Muscle layer of colon (tissue), 2 donors: Measurements from ENCODE around the gene XKR8.

Experiments used
- H3K27ac ChIP-seq: one replicate; pipeline ENCODE4 v1.7.0; 2013; ENCODE audit warnings: low read depth, mild to moderate bottlenecking, low read length, moderate library complexity
- H3K27me3 ChIP-seq, 2 donors: one replicate each; pipeline ENCODE4 v1.7.0; 2013; ENCODE audit warnings: low read length in 2 of 2, mild to moderate bottlenecking in 2 of 2; ENCODE audit not compliant: insufficient read depth in 2 of 2, control insufficient read depth in 1 of 2
- H3K36me3 ChIP-seq: one replicate; pipeline ENCODE4 v1.7.0; 2013; ENCODE audit warnings: mild to moderate bottlenecking, low read length; ENCODE audit not compliant: insufficient read depth
- H3K4me1 ChIP-seq: one replicate; pipeline ENCODE4 v1.7.0; 2013; ENCODE audit warnings: mild to moderate bottlenecking, low read length; ENCODE audit not compliant: insufficient read depth
- H3K4me3 ChIP-seq, 2 donors: one replicate each; pipeline ENCODE4 v1.7.0; 2013; ENCODE audit warnings: low read length in 2 of 2, low read depth in 1 of 2, mild to moderate bottlenecking in 1 of 2, moderate library complexity in 1 of 2
- H3K9ac ChIP-seq: one replicate; pipeline ENCODE4 v1.7.0; 2013; ENCODE audit warnings: low read length
- H3K9me3 ChIP-seq: one replicate; pipeline ENCODE4 v1.7.0; 2013; ENCODE audit warnings: mild to moderate bottlenecking, low read length
- donor health status: abdominal sarcoma.
- donor health status: Adenocarcinoma of cecum.

XKR8 gene

GRCh38 chr1:27959792-27960603 lies at the start of gene XKR8:
Gene XKR8, plus strand, starts transcription at chr1:27959973. Its CDS starts 97 bp downstream, at chr1:27960070.
- no peaks in the 10 kb centered on the region for H3K27me3 ChIP-seq
- no peaks in the 10 kb centered on the region for H3K9me3 ChIP-seq
- peak within 1 kb of the TSS; percentile 100 for H3K27ac ChIP-seq
- peak within 1 kb of the TSS; percentile 82 for H3K9ac ChIP-seq
- H3K4me1 ChIP-seq: peaks cover 18% of the 10 kb centered on the region
- H3K36me3 ChIP-seq: peaks cover 7% of the 10 kb centered on the region
- peak within 1 kb of the TSS; percentile 81 to 92 for H3K4me3 ChIP-seq

- Histone ChIP-seq H3K9me3 (peaks cover 7% of the 10 kb centered on the region), H3K9ac (no peak overlapping the region), H3K36me3 (peaks cover 8% of the 10 kb centered on the region), H3K27ac (no peak overlapping the region), H3K4me3 (no peak overlapping the region), H3K4me1 (peaks cover 4% of the 10 kb centered on the region), H3K27me3 (no peaks in the 10 kb centered on the region)
Observed at GRCh38 chr1:27912429-27912828, 47.3 kb upstream of the XKR8 start.

- peaks cover 7% of the 10 kb centered on the region for H3K9me3 ChIP-seq
- no peak overlapping the region for H3K9ac ChIP-seq
- H3K4me3 ChIP-seq: peak overlapping the region; percentile 21 to 81
- H3K36me3 ChIP-seq: no peaks in the 10 kb centered on the region
- peaks cover 4% of the 10 kb centered on the region for H3K4me1 ChIP-seq
- no peaks in the 10 kb centered on the region for H3K27me3 ChIP-seq
- H3K27ac ChIP-seq: no peak overlapping the region
Observed at GRCh38 chr1:27915082-27915575, 44.6 kb upstream of the XKR8 start.

GRCh38 chr1:27922272-27922671 lies 37.5 kb upstream of the XKR8 start:
- H3K4me1 ChIP-seq: no peaks in the 10 kb centered on the region
- H3K4me3 ChIP-seq: no peak overlapping the region
- no peak overlapping the region for H3K9ac ChIP-seq
- H3K27ac ChIP-seq: no peak overlapping the region
- H3K36me3 ChIP-seq: no peaks in the 10 kb centered on the region
- H3K27me3 ChIP-seq: no peaks in the 10 kb centered on the region
- no peaks in the 10 kb centered on the region for H3K9me3 ChIP-seq

- no peak overlapping the region for H3K4me3 ChIP-seq
- no peaks in the 10 kb centered on the region for H3K9me3 ChIP-seq
- no peaks in the 10 kb centered on the region for H3K27me3 ChIP-seq
- no peak overlapping the region for H3K9ac ChIP-seq
- no peak overlapping the region for H3K27ac ChIP-seq
- no peaks in the 10 kb centered on the region for H3K36me3 ChIP-seq
- H3K4me1 ChIP-seq: no peaks in the 10 kb centered on the region
Observed at GRCh38 chr1:27928216-27928954, 31.4 kb upstream of the XKR8 start.

- H3K9me3 ChIP-seq: no peaks in the 10 kb centered on the region
- H3K27me3 ChIP-seq: peaks cover 9 to 14% of the 10 kb centered on the region in 2 donors
- H3K36me3 ChIP-seq: no peaks in the 10 kb centered on the region
- H3K4me1 ChIP-seq: peaks cover 5% of the 10 kb centered on the region
- H3K27ac ChIP-seq: no peak overlapping the region
- H3K4me3 ChIP-seq: no peak overlapping the region
- no peak overlapping the region for H3K9ac ChIP-seq
Observed at GRCh38 chr1:27931184-27931583, 28.6 kb upstream of the XKR8 start.

GRCh38 chr1:27931759-27932158 lies 28.0 kb upstream of the XKR8 start:
- H3K9ac ChIP-seq: no peak overlapping the region
- H3K27me3 ChIP-seq: peaks cover 14 to 15% of the 10 kb centered on the region in 2 donors
- H3K36me3 ChIP-seq: no peaks in the 10 kb centered on the region
- H3K4me3 ChIP-seq: no peak overlapping the region
- no peaks in the 10 kb centered on the region for H3K9me3 ChIP-seq
- H3K27ac ChIP-seq: no peak overlapping the region
- peaks cover 5% of the 10 kb centered on the region for H3K4me1 ChIP-seq

GRCh38 chr1:27934818-27935549 lies 24.8 kb upstream of the XKR8 start, which contains the start of gene SMPDL3B:
Gene SMPDL3B, plus strand, starts transcription at chr1:27935000. Its CDS starts 184 bp downstream, at chr1:27935184.
- H3K4me3 ChIP-seq: no peak within 1 kb of the TSS
- H3K27me3 ChIP-seq: peaks cover 14 to 22% of the 10 kb centered on the region in 2 donors
- H3K4me1 ChIP-seq: peaks cover 5% of the 10 kb centered on the region
- H3K27ac ChIP-seq: no peak within 1 kb of the TSS
- H3K36me3 ChIP-seq: no peaks in the 10 kb centered on the region
- H3K9me3 ChIP-seq: no peaks in the 10 kb centered on the region
- H3K9ac ChIP-seq: no peak within 1 kb of the TSS

- peaks cover 14 to 22% of the 10 kb centered on the region in 2 donors for H3K27me3 ChIP-seq
- H3K36me3 ChIP-seq: no peaks in the 10 kb centered on the region
- no peak overlapping the region for H3K27ac ChIP-seq
- no peaks in the 10 kb centered on the region for H3K9me3 ChIP-seq
- no peak overlapping the region for H3K9ac ChIP-seq
- no peak overlapping the region for H3K4me3 ChIP-seq
- peaks cover 5% of the 10 kb centered on the region for H3K4me1 ChIP-seq
Observed at GRCh38 chr1:27935721-27936120, 24.1 kb upstream of the XKR8 start.

- Histone ChIP-seq H3K36me3 (no peaks in the 10 kb centered on the region), H3K27me3 (peaks cover 14 to 22% of the 10 kb centered on the region in 2 donors), H3K9me3 (no peaks in the 10 kb centered on the region), H3K4me3 (no peak overlapping the region), H3K27ac (no peak overlapping the region), H3K9ac (no peak overlapping the region), H3K4me1 (peaks cover 5% of the 10 kb centered on the region)
Observed at GRCh38 chr1:27936370-27936769, 23.4 kb upstream of the XKR8 start.

- H3K9ac ChIP-seq: no peak overlapping the region
- no peak overlapping the region for H3K27ac ChIP-seq
- peaks cover 14 to 22% of the 10 kb centered on the region in 2 donors for H3K27me3 ChIP-seq
- H3K4me3 ChIP-seq: no peak overlapping the region
- H3K36me3 ChIP-seq: no peaks in the 10 kb centered on the region
- H3K9me3 ChIP-seq: no peaks in the 10 kb centered on the region
- H3K4me1 ChIP-seq: peaks cover 5% of the 10 kb centered on the region
Observed at GRCh38 chr1:27937524-27937836, 22.3 kb upstream of the XKR8 start.
